ENCODE results near the gene NEK5.
"Not testable (repeated sequence)": the region's sequence is repeated elsewhere in the genome, so short reads cannot be mapped to it uniquely, and the experiment has no call there.

Gene NEK5, protein sequence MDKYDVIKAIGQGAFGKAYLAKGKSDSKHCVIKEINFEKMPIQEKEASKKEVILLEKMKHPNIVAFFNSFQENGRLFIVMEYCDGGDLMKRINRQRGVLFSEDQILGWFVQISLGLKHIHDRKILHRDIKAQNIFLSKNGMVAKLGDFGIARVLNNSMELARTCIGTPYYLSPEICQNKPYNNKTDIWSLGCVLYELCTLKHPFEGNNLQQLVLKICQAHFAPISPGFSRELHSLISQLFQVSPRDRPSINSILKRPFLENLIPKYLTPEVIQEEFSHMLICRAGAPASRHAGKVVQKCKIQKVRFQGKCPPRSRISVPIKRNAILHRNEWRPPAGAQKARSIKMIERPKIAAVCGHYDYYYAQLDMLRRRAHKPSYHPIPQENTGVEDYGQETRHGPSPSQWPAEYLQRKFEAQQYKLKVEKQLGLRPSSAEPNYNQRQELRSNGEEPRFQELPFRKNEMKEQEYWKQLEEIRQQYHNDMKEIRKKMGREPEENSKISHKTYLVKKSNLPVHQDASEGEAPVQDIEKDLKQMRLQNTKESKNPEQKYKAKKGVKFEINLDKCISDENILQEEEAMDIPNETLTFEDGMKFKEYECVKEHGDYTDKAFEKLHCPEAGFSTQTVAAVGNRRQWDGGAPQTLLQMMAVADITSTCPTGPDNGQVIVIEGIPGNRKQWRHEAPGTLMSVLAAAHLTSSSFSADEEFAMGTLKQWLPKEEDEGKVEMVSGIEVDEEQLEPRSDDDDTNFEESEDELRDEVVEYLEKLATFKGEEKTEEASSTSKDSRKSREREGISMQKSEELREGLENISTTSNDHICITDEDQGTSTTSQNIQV

DNA sequence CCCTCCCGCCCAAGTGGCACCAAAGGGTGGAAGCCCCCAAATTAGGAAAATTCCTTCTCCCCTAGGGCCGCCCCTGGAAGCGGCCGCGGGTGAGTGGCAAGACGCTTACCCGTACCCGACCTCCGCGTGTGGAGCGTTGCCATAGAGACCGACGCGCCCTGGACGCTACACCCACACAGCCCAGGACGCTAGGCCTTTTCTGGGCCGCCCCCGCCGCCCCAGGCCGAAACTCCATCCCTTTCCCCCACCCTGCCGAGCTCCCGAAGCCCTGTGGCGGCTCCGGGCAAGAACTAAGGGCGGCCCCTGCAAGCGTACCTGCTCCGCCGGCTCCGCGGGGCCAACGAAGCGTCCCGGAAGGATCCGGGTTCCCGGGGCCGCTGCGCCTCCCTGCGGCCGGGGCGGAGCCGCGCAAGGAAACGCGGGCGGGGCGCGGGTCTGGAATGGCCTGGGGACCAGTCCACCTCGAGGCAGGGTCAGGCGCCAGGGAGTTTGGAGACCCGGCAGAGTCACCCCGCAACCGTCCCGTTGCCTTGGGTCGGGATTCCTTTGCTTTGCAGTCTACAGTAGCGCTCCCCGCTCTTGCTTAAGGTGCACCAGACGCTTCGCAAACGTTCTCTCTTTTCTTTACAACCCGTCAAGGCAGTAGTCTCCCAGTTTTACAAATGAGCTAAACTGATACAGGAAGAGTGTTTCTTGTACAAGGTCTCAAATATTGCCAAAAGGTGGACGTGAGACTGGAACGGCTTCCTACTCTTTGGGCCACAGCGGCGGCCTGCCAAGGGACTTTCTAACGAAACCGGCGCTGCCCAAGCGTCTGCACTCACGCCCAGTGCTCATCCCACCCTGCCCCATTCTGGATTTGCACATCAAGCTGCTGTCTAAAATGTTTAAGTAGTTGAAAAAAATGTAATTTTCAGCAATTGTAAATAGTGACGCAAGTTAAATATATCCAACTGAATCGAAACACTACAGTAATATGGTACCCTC is at the start of gene NEK5:
NEK5 (minus strand) TSS at position 360 of the 987 bp plus-strand sequence. CDS start 1,591 bp downstream, outside the sequence.
- DNase-seq = peak; percentile 65

DNA sequence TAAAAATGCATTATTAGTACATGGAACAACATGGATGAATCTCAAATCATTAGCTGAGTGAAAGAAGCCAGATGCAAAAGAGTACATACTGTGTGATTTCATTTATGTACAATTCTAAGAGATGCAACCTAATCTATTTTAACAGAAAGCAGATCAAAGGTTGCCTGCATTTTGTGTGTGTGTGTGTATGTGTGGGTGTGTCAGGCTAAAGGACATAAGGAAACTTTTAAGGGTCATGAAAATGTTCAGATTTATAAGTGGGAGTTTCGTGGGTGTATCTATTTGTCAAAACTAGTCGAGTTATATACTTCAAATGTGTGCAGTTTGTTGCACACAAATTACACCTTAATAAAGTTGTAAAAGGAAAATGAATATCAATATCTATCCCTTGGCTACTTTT is 48.4 kb upstream of the NEK5 start:
- DNase-seq = no peak

DNA sequence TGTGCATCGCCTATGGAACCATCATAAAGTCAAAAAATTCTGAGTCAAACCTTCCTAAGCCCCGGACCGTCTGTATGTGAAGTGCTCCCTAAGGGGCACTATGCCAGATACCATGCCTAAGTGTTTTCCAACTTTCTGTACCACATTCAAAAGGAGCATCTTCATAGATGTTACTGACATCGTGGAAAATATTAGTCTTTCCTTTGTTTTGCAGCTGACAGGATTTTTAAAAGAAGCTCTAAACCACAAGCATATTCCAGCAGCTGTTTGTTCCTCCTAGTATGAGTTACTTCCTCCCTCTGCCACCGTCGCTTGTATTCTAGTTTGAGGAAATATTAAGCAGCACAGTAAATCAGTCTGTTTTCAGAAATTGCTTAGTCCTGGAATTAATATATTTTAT is 45.1 kb upstream of the NEK5 start:
- not testable (repeated sequence) for DNase-seq

DNA sequence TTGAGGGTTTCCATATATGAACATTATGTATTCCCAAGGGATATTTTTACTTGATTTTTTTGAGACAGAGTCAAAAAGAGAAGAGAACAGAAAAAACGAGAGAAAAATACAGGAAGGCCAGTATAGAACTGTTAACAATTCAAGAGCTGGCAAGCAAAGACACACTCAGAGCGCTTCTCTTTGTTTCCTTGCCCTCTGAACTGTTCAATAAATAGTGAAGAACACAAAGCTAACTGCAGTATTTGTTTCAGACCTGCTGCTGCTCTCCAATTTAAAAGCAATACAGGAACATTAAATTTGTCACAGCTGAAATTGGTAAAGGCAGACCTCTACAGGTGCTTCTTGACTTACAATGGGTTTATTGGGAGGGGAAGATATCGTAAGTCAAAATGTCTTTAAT is 44.5 kb upstream of the NEK5 start:
- no peak for DNase-seq

DNA sequence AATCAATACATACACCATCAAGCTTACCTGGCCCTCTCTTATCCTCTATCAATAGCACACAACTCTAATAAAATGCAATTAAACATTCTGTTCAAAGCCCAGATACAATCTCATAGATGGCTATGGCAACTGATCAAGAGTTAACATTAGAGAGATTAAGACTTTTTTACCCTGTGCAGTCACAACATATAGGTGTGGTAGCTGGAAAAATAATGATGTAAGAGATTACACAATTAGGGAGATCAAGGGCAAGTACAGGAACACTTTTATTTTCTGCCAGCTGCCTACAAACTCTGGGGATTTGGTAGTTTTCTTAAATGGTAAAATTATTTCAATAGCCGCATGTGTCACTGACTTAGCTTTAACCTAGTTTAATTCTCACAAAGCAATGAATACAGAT is 42.8 kb upstream of the NEK5 start:
- not testable (repeated sequence) for DNase-seq

DNA sequence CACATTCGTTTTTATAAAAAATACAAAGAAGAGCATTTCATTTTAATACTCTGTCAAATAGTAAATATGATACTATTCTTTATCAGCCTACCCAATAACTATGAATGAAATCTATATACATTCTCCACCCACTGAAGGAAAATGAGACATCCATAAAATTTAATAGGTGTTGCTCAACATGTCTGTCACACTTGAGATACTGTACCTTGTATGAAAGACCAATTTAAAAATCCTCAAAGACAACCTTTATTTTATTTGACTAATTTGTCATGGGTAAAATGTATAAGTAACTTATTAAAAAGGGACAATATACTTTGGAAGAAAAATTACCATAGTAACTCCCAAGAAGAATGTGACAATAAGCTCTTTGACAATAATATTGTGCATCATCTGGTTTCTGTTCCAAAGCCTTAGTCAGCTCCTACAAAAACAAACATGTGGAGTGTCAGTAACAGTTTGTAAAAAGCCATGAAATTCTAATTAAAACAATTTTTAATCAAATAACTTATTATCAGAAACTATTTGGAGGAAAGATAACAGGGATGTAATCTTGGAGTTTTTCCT is 42.0 kb upstream of the NEK5 start:
- DNase-seq = not testable (repeated sequence)

DNA sequence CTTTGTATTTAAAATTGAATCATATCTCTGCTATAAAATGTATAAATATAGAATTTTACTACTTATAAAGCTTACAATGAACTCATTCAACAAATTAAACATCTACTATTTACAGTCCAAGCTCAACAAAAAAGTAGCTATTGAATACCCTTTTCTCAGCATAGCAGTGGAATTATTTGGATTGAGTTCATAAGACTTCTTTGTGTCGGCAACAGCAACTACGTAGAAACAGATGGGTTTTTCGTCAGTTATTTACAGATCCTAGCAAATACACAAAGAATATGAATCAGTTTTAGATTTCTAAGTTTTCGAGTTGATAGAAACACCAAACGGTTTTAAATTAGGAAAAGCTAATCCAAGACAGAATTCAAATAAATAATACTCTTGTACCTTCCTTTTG is 41.0 kb upstream of the NEK5 start:
- no peak for DNase-seq

DNA sequence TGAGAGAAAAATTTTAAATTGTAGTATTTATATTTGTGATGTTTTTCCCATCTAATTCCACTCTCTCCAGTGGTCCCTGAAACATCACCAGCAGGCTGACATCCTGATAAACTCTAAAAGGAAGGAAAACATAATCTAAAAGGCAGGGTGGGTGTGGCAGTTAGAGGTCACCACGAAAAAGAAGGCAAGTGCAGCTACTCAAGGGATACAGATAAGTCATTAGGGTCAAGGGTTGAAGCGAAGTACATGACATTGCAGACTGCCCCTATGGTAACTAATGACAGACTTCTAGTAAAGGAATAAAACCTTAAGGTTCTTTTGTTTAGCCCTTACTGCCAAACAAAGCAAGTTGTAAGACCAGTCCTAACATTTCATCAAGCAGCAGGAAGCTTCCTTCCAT is 36.5 kb upstream of the NEK5 start:
- no peak for DNase-seq

DNA sequence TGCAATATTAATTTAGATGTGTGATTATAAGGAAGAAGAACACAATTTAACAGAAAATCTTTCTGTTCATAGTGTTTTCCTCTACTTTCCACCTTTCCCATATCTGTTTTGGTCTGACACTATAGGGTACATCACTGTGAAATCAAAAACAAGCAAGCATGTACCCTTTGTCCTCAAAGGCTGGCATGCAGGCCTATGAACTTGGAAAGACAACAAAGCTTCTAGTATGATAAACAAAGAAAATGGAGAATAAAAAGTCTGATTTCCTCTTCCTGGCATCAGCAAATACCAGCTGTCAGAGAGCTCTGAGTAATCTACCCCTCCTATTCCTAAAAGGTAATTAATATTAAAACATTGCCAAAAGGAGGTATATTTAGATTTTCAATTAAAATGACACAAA is 36.1 kb upstream of the NEK5 start:
- DNase-seq = no peak

DNA sequence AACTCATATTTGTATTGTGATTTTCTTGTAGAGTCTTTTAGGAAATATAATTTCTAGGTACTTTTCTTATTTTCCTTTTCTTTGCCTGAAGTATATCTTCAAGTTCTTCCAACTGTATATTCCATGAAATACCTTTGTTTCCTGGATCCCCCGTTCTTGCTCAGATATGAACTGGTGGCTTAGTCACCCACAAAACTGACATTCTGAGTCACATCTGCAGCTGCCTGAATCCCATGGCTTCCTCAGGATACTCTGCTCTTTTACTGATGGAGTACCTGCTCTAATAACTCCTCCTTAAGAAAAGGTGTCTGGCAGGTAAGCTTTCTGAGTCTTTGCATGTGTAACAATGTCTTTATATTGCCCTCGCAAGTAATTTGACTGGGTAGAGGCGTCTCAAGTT is 35.0 kb upstream of the NEK5 start:
- DNase-seq = not testable (repeated sequence)

DNA sequence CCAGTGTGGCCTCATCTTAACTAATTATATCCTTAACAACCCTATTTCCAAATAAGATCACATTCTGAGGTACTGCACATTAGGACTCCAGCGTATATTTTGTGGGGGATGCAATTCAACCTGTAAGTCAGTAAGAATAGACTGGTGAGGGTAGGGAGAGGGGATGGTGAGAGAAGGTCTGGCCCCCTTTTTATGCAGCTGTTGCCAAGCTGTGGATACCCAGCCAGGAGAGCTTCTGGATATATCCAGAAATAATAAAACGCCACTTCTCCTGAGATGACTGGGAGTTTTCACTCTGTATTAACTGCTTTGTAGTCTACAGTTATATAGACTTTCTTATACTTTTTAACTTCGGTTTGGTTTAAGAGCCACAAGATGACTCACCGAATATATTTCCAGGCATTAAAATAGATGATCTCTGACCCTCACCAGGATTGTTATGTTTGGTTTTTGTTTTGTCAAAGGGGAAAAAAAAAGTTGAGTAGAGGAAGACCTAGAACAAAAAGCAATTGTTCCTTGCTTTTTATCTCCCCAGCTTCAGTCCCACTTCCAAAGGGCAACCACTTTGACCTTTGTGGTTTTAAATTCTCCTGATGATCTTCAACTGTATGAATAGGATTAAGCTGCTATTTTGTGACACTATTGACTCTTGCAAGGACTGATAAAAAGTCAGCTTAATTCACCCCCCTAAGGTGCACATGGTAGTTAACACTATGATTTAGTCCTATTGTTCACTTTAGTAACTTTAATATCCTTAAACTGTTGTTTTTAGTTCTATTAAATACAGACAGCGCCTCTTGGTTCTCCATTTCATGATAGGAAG is 33.6 kb upstream of the NEK5 start:
- no peak for DNase-seq

DNA sequence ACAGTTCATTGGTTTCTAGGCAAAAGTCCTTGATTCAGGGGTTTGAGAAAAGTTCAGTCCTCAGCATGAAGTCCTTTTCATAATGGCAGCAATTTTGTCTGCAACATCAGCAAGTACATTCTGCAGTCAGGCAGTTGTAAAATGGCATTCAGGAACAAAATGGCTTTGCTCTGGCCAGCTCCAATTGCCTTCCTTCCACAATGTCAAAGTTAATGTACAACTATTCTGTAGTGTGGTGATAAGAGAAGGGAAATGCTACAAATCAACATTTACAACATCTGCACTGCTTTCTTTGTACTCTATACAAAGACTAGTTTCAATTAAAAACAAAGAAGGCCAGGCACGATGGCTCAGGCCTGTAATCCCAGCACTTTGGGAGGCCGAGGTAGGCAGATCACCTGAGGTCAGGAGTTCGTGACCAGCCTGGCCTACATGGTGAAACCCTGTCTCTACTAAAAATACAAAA is 32.3 kb upstream of the NEK5 start:
- DNase-seq = no peak

DNA sequence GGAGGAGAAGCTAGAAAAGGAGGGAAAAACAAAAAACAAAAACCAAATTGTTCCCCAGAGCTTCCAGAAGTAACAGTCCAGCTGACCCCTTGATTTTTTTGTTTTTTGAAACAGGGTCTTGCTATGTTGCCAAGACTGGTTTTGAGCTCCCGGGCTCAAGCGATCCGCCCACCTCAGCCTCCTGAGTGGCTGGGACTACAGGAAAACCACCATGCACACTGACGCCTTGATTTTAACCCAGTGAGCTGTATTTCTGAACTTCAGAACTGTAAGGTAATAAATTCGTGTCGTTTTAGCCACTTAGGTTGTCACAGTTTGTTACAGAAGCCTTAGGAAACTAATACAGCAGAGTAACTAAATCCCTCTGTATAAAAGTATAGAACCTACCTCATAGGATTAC is 31.6 kb upstream of the NEK5 start:
- no peak for DNase-seq

DNA sequence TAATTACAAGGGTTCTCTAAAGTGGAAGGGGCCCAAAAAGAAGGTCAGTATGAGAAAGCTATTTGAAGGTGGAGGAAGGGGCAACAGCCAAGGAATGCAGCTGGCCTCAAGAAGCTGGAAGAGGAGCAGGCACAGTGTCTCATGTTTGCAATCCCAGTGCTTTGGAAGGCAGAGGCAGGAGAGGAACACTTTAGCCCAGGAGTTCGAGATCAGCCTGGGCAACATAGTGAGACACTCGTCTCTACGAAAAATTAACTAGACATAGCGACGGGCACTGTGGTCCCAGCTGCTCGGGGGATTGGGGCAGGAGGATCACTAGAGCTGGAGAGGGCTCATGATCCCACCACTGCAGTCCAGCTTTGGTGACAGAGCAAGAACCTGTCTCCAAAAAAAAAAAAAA is 31.2 kb upstream of the NEK5 start:
- DNase-seq = no peak

DNA sequence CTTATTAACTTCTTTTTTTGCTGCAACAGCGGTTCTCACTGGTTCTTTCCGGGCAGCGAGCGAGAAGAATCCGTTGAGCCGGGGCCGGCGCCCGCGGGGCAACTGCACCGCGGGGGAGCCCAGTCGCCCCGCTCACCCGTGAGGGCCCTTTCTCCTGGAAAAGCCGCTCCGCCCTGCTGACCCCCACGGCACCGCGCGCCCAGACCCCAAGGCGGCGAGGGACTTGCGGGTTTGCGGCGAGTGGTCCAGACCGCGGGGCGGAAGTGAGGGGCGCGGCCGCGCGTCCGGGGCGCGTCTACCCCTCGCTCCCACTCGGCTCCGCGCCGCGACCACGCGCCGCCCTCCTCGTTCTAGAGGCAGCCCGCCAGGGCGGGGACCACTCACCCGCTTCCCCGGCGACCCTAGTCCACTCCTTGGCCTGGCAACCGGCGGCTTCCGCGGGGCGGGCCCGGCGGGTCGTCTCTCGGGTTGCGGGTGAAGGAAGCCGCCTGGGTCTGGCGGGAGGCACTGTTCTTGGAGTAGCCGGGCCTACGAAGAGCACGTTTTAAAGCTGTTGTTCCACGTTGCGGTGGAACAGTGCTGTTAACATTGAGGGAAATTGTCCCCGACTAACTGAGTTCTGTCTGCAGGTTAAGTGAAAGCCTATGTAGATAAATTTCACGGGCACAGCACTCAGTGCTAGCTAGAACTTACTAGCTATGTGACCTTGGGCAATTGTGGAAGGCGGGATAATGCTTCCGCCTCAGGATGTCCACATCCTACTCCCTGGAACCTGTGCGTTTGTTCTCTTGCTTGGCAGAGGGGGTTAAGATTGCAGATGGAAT is 30.5 kb upstream of the NEK5 start, which contains the start of gene NEK3:
NEK3 (minus strand) TSS at position 439 of the 824 bp plus-strand sequence. CDS start 3,406 bp downstream, outside the sequence.
- peak; percentile 51 for DNase-seq

DNA sequence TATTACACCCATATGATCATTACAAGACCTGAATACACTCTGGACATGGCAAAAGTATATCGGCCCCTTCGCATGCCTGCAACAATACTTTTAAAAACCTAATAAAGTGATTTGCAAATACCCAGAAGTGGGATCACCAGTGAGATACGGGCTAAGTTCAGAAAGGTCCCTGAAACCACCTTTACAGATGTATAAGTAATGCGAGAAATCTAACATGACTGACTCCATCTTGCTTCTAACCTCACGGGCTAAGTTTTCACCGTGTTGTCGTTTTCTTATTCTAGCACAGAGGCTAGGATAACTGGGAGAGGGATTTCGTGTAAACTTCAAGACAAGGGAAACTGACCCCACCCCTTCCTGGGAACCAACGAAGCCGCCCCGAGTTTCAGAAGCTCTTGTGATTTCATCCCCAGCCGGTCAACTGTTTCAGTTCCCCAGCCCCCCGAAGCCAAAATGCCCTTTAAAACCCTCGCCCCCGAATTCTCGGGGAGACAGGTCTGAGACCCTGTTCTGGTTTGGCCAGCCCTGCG is 29.8 kb upstream of the NEK5 start:
- no peak for DNase-seq

DNA sequence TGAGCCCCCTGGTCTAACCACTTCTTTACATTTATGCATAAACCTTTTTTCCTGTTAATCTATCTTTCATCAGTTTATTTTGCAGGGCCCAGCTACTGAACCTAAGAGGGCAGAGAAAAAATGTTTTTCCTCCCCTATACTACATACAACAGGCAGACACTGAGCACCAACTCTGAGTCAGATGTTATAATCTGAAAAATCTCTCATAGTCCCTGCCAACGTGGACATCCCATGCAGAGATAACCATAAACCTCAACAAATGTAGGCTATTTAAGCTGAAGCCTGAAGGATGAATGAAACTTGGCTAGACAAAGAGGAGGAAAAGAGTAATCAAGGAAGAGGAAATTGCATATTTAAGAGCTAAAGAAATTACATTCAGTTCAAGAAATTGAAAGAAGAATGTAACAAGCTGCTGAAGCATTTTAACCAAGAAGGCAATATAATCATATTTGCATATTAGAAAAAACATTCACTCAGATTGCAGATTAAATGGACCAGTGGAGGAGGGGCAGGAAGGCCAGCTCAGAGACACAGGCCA is 27.9 kb upstream of the NEK5 start:
- DNase-seq = no peak

DNA sequence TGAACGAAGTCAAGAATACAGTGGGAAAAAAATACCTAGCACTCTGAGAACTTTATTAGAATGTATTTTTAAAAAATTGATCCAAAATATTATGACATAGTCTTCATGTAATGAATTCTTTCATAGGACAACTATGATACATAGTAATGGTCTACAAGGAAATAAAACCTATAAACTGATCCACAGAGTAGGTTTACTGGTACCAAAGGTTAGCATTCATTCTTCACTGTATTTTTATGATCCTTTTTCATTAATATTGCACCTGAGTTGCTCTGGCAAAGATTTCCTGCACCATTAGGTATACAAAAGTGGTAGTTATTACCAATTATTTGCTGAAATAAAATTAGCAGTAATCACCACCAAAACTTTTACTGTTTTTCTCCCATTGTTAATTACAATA is 26.3 kb upstream of the NEK5 start:
- no peak for DNase-seq

DNA sequence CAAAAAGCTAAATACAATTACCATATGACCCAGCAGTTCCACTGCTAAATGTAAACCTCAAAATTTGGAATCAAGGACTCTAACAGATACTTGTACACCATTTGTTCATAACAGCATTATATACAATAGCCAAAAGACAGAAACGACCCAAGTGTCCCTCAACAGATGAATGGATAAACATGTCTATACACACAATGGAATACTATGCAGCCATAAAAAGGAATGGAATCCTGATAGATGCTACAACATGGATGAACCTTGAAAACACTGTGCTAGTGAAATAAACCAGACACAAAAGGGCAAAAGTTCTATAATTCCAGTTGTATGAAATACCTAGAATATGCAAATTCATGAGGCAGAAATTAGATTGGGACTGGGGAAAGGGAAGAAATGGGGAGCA is 18.4 kb upstream of the NEK5 start:
- no peak for DNase-seq

DNA sequence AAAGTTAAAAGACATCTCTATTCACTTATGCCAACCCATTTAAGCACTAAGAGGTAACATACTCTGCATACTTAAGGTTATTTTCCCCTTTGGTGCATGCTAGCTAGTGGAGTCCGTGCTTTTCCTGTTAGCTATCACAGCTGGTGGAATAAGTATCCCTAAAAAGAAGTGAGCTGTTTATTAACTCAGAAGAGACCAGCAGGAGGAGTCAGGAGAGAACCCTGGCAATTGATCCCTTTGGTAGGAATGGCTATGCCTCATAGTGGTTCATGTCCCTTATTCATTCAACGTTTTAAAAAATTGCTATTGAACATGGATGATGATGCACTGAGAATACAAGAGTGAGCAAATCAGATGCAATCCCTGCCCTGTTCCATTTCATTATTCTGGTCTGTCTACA is 12.4 kb upstream of the NEK5 start:
- DNase-seq = no peak

All from activated CD4-positive, CD25-positive, alpha-beta regulatory T cell treated with anti-CD3 and anti-CD28 coated beads, Interleukin-2, amount 50 U/mL, for 72 hours (primary cell).